Measurements from ENCODE around the gene KCNK15.

KCNK15 gene

GRCh38 chr20:44732327-44732726, 13.3 kb upstream of the KCNK15 start:
- Histone ChIP-seq H3K4me1 (ENCODE audit: low read length) (no peaks in the 10 kb centered on the region; the same call in 1 of the 2 replicates), H3K4me2 (ENCODE audit: low read length) (no peak overlapping the region), H3K27ac (ENCODE audit: low read length) (no peak overlapping the region)

GRCh38 chr20:44733341-44734069, 12.2 kb upstream of the KCNK15 start:
- no peak overlapping the region for H3K27ac ChIP-seq (ENCODE audit: low read length)
- H3K4me2 ChIP-seq (ENCODE audit: low read length), result no peak overlapping the region; the same call in 1 of the 2 replicates
- H3K4me1 ChIP-seq (ENCODE audit: low read length), result peaks cover 1% of the 10 kb centered on the region; the same call in 1 of the 2 replicates
- no peaks in the 10 kb centered on the region for H3K36me3 ChIP-seq (replicated peaks; ENCODE audit: low read depth, low read length)
- no peaks in the 10 kb centered on the region for H4K20me1 ChIP-seq (ENCODE audit: insufficient read depth, low read length)
- H3K9ac ChIP-seq (ENCODE audit: low read length), result no peak overlapping the region
- no peak overlapping the region for H3K4me3 ChIP-seq (ENCODE audit: low read length)
- H3K79me2 ChIP-seq (ENCODE audit: low read length), result no peaks in the 10 kb centered on the region
- TF ChIP-seq EZH2phosphoT487 (IDR thresholded peaks at IDR 0.05; ENCODE audit: low read depth), result no peak
- TF ChIP-seq CTCF (IDR thresholded peaks at IDR 0.05; ENCODE audit: low read depth, low read length), result peak; percentile 95
- H3K9me3 ChIP-seq (ENCODE audit: insufficient read depth, low read length), result no peaks in the 10 kb centered on the region
- no peaks in the 10 kb centered on the region for H3K27me3 ChIP-seq (ENCODE audit: low read depth, low read length)
- H2AFZ ChIP-seq (ENCODE audit: low read depth, low read length), result no peak overlapping the region

More at GRCh38 chr20:44732327-44732726, 13.3 kb upstream of the KCNK15 start:
- no peaks in the 10 kb centered on the region for H3K9me3 ChIP-seq (ENCODE audit: insufficient read depth, low read length)
- no peaks in the 10 kb centered on the region for H3K36me3 ChIP-seq (replicated peaks; ENCODE audit: low read depth, low read length)
- TF ChIP-seq CTCF (IDR thresholded peaks at IDR 0.05; ENCODE audit: low read depth, low read length), result no peak
- no peak for TF ChIP-seq EZH2phosphoT487 (IDR thresholded peaks at IDR 0.05; ENCODE audit: low read depth)
- H3K27me3 ChIP-seq (ENCODE audit: low read depth, low read length), result no peaks in the 10 kb centered on the region
- H3K9ac ChIP-seq (ENCODE audit: low read length), result no peak overlapping the region
- no peaks in the 10 kb centered on the region for H3K79me2 ChIP-seq (ENCODE audit: low read length)
- no peak overlapping the region for H2AFZ ChIP-seq (ENCODE audit: low read depth, low read length)
- no peak overlapping the region for H3K4me3 ChIP-seq (ENCODE audit: low read length)
- H4K20me1 ChIP-seq (ENCODE audit: insufficient read depth, low read length), result no peaks in the 10 kb centered on the region

GRCh38 chr20:44734938-44735337, 10.7 kb upstream of the KCNK15 start:
- Histone ChIP-seq H3K4me1 (ENCODE audit: low read length) (peaks cover 4% of the 10 kb centered on the region; the same call in 1 of the 2 replicates), H3K27ac (ENCODE audit: low read length) (no peak overlapping the region), H3K4me3 (ENCODE audit: low read length) (no peak overlapping the region), H3K36me3 (replicated peaks; ENCODE audit: low read depth, low read length) (no peaks in the 10 kb centered on the region), H3K79me2 (ENCODE audit: low read length) (no peaks in the 10 kb centered on the region), H3K27me3 (ENCODE audit: low read depth, low read length) (no peaks in the 10 kb centered on the region), H4K20me1 (ENCODE audit: insufficient read depth, low read length) (no peaks in the 10 kb centered on the region), H2AFZ (ENCODE audit: low read depth, low read length) (no peak overlapping the region), H3K9me3 (ENCODE audit: insufficient read depth, low read length) (no peaks in the 10 kb centered on the region), H3K9ac (ENCODE audit: low read length) (no peak overlapping the region), H3K4me2 (ENCODE audit: low read length) (no peak overlapping the region)
- TF ChIP-seq CTCF (IDR thresholded peaks at IDR 0.05; ENCODE audit: low read depth, low read length), result no peak
- TF ChIP-seq EZH2phosphoT487 (IDR thresholded peaks at IDR 0.05; ENCODE audit: low read depth), result no peak

GRCh38 chr20:44735816-44736169, 9.9 kb upstream of the KCNK15 start:
- Histone ChIP-seq H4K20me1 (ENCODE audit: insufficient read depth, low read length) (no peaks in the 10 kb centered on the region), H3K36me3 (replicated peaks; ENCODE audit: low read depth, low read length) (no peaks in the 10 kb centered on the region), H3K9me3 (ENCODE audit: insufficient read depth, low read length) (no peaks in the 10 kb centered on the region), H2AFZ (ENCODE audit: low read depth, low read length) (peak overlapping the region; percentile 61; the same call in 1 of the 2 replicates), H3K79me2 (ENCODE audit: low read length) (no peaks in the 10 kb centered on the region), H3K27ac (ENCODE audit: low read length) (no peak overlapping the region), H3K4me2 (ENCODE audit: low read length) (peak overlapping the region; percentile 55), H3K4me3 (ENCODE audit: low read length) (peak overlapping the region; percentile 64), H3K27me3 (ENCODE audit: low read depth, low read length) (no peaks in the 10 kb centered on the region), H3K9ac (ENCODE audit: low read length) (no peak overlapping the region; the same call in 1 of the 2 replicates), H3K4me1 (ENCODE audit: low read length) (peaks cover 4% of the 10 kb centered on the region; the same call in 1 of the 2 replicates)
- TF ChIP-seq EZH2phosphoT487 (IDR thresholded peaks at IDR 0.05; ENCODE audit: low read depth) (no peak), CTCF (IDR thresholded peaks at IDR 0.05; ENCODE audit: low read depth, low read length) (no peak)

Data from OCI-LY3 (cell line).